HG02884 (cell line): ENCODE measurements around the gene TANC1.

Source experiments
- ATAC-seq: cut with Tn5 transposase; IDR thresholded peaks from one replicate; pipeline ENCODE4 v1.9.1; 2021; ENCODE audit warnings: mild to moderate bottlenecking, moderate library complexity; ENCODE audit not compliant: unreplicated experiment

TANC1 gene

GRCh38 chr2:159243529-159243928 lies 275.1 kb downstream of the TANC1 start:
- ATAC-seq = no peak

DNA sequence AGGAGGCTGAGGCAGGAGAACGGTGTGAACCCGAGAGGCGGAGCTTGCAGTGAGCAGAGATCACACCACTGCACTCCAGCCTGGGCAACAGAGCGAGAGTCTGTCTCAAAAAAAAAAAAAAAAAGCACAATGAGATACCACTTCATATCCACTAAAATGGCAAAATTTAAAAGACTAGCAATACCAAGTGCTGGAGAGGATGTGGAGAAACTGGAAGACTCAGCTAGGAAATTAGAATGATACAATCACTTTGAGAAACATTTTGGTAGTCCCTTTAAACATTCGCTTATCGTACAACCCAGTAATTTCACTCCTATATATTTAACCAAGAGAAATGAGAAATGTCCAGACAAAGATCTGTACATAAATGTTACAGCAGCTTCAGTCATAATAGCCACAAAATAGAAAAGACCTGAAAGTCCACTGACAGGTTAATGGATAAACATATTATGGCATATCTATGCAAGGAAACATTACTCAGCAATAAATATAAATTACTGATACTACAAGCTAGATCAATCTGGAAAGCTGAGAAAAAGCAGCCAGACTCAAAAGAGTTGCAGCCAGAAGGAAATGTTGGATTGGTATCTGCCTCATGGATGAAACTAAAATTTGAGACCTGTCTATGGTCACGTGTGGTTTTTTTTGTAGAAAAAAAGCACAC lies 278.0 kb downstream of the TANC1 start:
- no peak for ATAC-seq

- no peak for ATAC-seq
Observed at GRCh38 chr2:159249990-159250715, 281.7 kb downstream of the TANC1 start.

DNA sequence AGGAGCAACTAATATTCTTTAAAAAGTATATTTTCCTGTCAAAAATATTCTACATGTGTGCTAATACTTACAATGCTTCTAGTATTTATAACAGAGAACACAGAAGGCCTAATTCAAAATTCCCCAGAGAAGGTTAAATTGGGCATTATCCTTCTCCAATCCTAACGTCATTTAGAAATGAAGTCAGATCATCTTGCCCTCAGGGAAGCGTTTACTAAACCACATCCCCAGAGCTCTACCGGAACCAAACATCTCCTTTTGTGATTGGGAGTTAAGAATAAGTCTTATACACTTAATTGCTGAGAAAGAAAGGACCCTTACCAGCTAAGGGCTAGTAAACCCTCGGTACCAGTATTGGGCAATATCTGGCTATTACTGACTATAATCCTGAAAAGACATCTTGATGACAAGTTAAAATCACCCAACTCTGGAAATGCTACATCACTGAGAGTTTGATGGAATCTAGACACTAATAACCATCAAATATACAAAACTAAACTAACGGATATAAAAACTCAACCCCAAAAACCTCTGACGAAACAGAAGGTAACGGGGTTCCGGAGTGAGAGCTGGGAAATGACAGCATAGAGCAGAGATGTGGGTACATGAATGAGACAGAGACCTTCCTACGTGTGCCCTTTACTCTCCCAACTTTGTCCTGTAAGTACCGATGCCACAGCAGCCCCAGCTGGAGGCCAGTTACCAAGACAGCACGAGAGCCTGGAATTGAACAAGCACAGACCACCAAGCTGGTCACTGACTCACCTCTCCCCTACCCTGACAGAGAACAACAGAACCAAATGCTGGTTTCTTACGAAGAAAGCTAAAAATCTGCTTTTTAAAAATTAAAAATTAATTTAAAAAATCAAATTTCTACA lies 283.1 kb downstream of the TANC1 start:
- ATAC-seq = no peak

DNA sequence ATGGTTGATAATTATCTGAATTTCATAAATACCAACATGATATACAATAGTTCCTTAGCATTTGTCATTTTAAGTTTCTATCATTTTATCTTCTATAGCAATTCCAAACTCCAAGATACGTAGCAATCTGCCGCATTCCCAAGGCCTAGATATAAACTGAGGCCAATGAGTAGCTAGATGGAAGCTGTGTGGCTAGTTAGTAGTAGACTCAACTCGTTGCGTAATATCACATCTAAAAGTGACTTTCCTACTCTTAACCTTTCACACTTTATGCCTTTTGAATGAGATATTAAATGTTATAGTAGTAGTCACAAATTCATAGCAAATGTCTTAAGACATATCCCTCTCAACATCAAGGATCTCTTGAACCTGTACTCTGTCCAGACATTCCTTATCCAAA lies 284.5 kb downstream of the TANC1 start:
- ATAC-seq = no peak

- ATAC-seq = no peak
Observed at GRCh38 chr2:159256159-159256558, 287.7 kb downstream of the TANC1 start.

GRCh38 chr2:159262226-159262625 lies 293.8 kb downstream of the TANC1 start:
- ATAC-seq = no peak

DNA sequence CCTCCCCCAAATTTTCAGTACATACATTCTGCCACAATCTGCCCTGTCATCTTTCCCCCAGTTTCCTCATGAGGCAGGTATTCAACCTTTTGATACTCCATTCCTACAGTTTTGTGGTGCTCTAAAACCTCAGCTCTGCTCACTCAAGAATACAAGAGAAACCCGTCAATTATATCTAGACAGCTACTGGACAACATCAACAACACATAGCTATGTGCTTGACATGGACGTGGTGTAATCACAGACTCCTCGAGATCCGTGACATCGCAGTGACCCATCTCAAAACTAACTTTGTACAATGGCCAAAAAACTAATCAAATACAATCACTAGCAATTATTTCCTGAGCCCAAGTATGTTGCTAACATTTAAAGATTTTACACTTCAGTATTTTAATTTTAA lies 294.5 kb downstream of the TANC1 start:
- no peak for ATAC-seq

DNA sequence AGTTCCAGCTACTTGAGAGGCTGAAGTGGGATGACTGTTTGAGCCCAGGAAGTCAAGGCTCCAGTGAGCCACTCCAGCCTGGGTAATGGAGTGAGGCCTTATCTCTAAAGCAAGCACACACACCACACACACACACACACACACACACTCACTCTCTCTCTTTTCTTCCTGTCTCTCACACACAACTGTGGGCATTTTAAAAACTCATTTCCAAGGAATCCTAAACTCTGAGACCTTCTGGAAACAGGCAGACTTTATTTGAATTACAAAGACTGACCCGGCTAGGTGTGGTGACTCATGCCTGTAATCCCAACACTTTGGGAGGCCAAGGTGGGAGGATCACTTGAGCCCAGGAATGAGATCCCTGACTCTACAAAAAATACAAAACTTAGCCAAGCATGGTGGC lies 296.7 kb downstream of the TANC1 start:
- no peak for ATAC-seq

- ATAC-seq = peak; percentile 78
Observed at GRCh38 chr2:159266554-159266953, 298.1 kb downstream of the TANC1 start.

GRCh38 chr2:159267921-159268320 lies 299.5 kb downstream of the TANC1 start:
- ATAC-seq = no peak

DNA sequence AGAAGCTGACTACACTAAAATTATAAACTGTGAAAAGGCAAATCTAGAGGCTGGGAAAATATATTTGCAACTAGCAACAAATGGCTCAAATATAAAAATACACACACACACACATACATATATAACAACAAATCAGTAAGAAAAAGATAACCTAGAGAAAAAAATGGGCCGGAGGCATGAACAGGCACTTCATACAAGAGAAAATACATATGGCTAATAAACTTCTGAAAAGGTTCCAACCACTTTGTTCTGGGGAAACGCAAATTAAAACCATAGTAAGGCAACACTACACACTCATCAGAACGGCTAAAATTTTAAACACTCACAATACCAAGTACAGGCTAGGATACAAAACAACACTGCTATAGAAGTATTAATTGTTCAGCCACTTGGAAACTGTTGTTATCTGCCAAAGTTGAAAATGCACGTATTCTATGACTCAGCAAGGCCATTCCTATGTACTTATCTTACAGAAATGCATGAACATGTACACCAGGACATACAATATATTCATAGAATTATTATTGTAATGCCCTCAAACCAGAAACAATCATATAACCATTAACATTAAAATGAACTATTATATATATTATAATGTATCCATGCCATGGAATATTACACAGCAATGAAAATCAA lies 302.4 kb downstream of the TANC1 start:
- no peak for ATAC-seq

DNA sequence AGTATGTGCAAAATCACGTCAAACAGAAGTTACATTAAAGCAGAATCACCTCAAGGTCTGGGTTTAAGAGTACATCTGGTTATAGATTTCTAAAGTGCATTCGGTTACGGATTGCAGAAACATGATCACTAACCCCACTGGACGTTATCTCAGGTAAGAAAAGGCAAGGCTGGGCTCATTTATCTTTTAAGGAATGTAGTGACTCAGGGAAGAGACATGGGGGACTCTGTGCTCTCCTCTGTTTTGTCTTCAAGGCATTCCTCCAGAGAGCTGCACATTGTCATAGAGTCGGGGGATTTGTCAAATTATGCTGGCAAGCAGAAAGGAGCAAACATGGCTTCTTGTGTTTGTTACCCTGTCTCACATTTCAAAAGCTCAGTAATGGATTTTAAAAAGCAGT lies 303.7 kb downstream of the TANC1 start:
- ATAC-seq = no peak

DNA sequence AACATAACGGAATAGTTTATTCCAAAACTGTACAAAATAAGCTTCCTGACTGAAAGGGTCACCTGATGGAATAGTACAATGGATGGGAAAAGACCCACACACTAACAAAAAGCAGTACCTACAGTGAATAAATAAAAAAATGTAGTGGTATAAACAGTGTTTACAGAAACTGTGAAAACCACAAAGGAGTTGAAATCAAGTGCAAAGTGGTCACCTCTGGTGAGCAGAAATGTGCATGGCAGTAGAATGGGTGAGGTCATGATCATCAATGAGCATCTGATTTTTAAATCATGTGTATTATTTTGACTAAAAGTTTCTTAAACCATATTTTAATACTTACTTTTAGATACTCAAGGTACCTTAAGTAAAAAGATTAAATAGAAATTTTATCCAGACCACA lies 306.7 kb downstream of the TANC1 start:
- ATAC-seq = no peak

DNA sequence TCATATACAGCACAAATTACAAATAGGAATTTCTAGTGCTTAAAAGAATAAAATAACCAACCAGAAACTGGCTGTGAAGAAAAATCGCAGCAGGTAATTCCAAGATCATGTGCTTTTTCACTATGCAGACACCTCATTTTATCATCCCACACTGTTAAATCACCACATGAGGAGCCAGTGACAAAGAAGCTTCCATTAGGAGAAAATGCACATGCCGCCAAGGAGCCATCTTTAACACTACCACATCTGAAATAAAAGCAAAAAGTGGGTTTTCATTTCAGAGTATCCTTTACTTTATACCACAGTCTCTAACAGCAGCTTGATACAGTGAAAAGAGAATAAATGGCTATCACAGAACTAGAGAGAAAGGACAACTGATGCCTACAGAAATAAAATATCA lies 311.3 kb downstream of the TANC1 start:
- ATAC-seq = no peak

GRCh38 chr2:159281002-159281401 lies 312.6 kb downstream of the TANC1 start:
- no peak for ATAC-seq
